HL-60 (cell line): ENCODE results near the gene CXCR6.

Experiments
- DNase-seq, 2 experiments: peaks; one replicate each; pipeline ENCODE4 v3.0.0-alpha.2; 2010 to 2020; ENCODE audit warnings: low read depth in 1 of 2, low spot score in 1 of 2
- H3K27ac ChIP-seq: fragments of 250-450 bp; sonication (Bioruptor Pico); replicated peaks from 2 replicates; pipeline ENCODE4 v1.5.1; 2020; ENCODE audit warnings: mild to moderate bottlenecking, moderate library complexity
- H3K27me3 ChIP-seq: fragments of 250-450 bp; sonication (Bioruptor Pico); 2 replicates; pipeline ENCODE4 v1.5.1; 2021; ENCODE audit warnings: mild to moderate bottlenecking, moderate library complexity; ENCODE audit not compliant: insufficient read depth, poor library complexity, severe bottlenecking
- H3K4me3 ChIP-seq: replicated peaks from 2 replicates; pipeline ENCODE4 v1.5.1; 2011; ENCODE audit warnings: mild to moderate bottlenecking, control low read depth, low read length; ENCODE audit not compliant: insufficient read depth
- CTCF ChIP-seq: IDR thresholded peaks from one replicate; pipeline ENCODE4 v1.5.1; 2011; ENCODE audit warnings: low read length, control low read depth, inconsistent platforms; ENCODE audit not compliant: insufficient read depth
- GABPA ChIP-seq: IDR thresholded peaks from 2 replicates; pipeline ENCODE4 v1.6.1; 2012; ENCODE audit warnings: low read depth
- POLR2AphosphoS5 ChIP-seq: IDR thresholded peaks from 2 replicates; pipeline ENCODE4 v1.6.1; 2012; ENCODE audit warnings: low read depth
- REST ChIP-seq: IDR thresholded peaks from 2 replicates; pipeline ENCODE4 v1.6.1; 2012; ENCODE audit warnings: low read depth; ENCODE audit not compliant: insufficient replicate concordance
- SPI1 ChIP-seq: IDR thresholded peaks from 2 replicates; pipeline ENCODE4 v1.6.1; 2012; ENCODE audit warnings: low read depth, mild to moderate bottlenecking, borderline replicate concordance

CXCR6 gene

DNA sequence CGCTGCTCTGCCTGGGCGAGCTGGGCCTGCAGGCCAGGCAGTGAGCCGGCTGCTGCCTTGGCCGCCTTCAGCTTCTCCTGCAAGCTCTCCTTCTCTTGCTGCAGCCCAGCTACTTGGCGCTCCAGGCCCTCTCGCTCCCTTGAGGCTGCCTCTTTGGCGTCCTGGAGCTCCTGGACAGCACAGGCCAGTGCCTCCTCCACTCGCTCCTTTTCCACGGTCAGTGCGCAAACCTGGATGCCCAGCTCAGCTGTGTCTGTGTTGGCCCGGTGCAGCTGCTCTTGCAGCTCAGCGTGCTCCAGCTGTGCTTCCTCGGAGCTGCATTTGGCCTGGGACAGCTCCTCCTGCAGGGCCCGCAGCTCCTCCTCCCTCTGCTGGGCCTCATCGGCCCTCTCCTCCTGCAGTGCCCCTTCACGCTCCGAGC is 23.1 kb downstream of the CXCR6 start:
- Histone ChIP-seq H3K27me3 (no peaks in the 10 kb centered on the region), H3K27ac (no peak overlapping the region), H3K4me3 (no peak overlapping the region)
- TF ChIP-seq SPI1 (no peak), POLR2AphosphoS5 (no peak), GABPA (no peak), REST (no peak), CTCF (no peak)
- no peak for DNase-seq

DNA sequence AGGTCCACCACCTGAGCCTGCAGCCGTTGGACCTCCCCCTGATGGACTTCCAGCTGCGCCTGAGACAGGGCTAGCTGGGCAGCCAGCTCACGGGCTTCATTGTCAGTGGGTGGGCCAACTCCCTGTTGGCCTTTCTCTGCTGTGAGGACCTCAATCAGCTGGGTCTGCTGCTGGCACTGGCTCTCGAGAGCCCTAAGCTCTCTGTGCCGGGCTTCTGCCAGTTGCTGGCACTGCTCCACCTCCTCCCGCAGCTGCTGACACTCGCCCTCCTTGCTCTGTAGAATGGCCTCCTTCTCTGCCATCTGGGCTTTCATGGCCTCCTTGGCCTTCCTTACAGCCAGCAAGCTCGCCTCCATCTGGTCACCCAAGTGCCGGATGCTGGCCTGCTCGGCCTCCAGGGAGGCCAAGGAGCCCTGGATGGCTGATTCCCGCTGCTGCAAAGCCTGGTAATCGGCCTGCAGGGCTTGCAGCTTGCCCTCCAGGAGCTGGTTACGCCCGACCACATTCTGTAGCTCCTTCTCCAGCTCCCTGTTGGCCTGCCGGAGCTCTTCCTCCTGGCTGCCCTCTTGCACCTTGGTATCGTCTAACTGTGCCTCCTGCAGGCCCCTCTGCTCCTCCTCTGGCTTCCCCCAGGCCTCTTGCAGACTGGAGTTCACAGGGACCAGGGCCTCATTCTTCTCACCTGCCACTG is 23.8 kb downstream of the CXCR6 start:
- DNase-seq: no peak
- TF ChIP-seq GABPA (no peak), SPI1 (no peak), CTCF (no peak), REST (no peak), POLR2AphosphoS5 (no peak)
- no peak overlapping the region for H3K27ac ChIP-seq
- H3K27me3 ChIP-seq: no peaks in the 10 kb centered on the region
- no peak overlapping the region for H3K4me3 ChIP-seq

DNA sequence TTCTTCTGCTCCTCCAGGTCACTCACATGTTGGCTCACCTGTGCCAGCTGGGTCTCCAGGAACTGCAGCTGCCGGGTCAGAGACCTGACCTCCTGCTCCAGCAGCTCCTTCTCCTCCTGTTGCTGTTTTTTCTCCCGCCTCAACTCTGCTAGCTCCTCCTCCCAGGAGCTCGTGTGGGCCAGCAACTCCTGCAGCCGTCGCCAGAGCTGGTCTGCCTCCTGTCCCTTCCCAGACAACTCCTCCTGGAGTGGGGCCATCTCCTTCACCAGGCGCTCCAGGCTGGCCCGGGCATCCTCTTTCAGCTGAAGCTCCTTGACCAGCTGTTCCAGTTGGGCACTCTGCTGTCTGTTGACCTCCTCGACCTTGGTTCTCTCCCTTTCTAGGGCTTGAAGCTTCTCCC is 24.5 kb downstream of the CXCR6 start:
- TF ChIP-seq REST (no peak), GABPA (no peak), CTCF (no peak)

More for the DNA sequence above, 24.5 kb downstream of the CXCR6 start:
- H3K27ac ChIP-seq: no peak overlapping the region
- no peaks in the 10 kb centered on the region for H3K27me3 ChIP-seq
- no peak for DNase-seq
- H3K4me3 ChIP-seq: no peak overlapping the region
